ENCODE data around the gene FDCSP.

DNA sequence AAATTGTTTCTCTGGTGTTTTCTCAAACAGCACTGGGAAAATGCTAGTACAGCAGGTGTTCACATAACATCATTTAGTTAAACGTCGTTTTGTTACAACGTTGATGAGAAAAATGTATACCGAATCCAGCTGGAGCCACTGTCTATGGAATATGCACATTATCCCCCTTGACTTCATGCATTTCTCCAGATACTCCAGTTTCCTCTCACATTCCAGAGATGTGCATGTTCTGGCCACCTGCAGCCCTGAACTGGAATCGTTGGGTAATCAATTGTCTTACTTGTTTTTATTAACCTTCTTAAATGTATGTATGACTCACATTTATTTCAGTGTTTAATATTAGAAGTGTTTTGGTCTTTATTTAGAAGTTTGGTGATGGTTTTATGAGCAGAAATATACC lies 48.8 kb upstream of the FDCSP start:
- TF ChIP-seq, protein P1, sequence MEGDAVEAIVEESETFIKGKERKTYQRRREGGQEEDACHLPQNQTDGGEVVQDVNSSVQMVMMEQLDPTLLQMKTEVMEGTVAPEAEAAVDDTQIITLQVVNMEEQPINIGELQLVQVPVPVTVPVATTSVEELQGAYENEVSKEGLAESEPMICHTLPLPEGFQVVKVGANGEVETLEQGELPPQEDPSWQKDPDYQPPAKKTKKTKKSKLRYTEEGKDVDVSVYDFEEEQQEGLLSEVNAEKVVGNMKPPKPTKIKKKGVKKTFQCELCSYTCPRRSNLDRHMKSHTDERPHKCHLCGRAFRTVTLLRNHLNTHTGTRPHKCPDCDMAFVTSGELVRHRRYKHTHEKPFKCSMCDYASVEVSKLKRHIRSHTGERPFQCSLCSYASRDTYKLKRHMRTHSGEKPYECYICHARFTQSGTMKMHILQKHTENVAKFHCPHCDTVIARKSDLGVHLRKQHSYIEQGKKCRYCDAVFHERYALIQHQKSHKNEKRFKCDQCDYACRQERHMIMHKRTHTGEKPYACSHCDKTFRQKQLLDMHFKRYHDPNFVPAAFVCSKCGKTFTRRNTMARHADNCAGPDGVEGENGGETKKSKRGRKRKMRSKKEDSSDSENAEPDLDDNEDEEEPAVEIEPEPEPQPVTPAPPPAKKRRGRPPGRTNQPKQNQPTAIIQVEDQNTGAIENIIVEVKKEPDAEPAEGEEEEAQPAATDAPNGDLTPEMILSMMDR (IDR thresholded peaks at IDR 0.05) = no peak
- TF ChIP-seq POLR2A (IDR thresholded peaks at IDR 0.05) = no peak
